GM18873 (cell line): Measurements from ENCODE around the gene PPM1H.
"Not testable (repeated sequence)": the region's sequence is repeated elsewhere in the genome, so short reads cannot be mapped to it uniquely, and the experiment has no call there.

ENCODE experiments used
- ATAC-seq: cut with Tn5 transposase; IDR thresholded peaks from one replicate; pipeline ENCODE4 v1.9.1; 2021; ENCODE audit warnings: mild to moderate bottlenecking, moderate library complexity, moderate number of reproducible peaks; ENCODE audit not compliant: unreplicated experiment, low FRiP score

The PPM1H gene

DNA sequence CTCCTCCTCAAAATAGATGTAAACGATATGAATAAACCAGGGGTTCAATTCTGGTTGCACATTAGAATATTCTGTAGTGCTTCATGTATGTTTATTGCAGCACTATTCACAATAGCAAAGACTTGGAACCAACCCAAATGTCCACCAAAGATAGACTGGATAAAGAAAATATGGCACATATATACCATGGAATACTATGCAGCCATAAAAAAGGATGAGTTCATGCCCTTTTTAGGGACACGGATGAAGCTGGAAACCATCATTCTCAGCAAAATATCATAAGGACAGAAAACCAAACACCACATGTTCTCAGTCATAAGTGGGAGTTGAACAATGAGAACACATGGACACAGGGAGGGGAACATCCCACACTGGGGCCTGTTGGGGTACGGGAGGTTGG lies 55.7 kb downstream of the PPM1H start:
- ATAC-seq: not testable (repeated sequence)

GRCh38 chr12:62878211-62878610 lies 56.7 kb downstream of the PPM1H start:
- no peak for ATAC-seq

DNA sequence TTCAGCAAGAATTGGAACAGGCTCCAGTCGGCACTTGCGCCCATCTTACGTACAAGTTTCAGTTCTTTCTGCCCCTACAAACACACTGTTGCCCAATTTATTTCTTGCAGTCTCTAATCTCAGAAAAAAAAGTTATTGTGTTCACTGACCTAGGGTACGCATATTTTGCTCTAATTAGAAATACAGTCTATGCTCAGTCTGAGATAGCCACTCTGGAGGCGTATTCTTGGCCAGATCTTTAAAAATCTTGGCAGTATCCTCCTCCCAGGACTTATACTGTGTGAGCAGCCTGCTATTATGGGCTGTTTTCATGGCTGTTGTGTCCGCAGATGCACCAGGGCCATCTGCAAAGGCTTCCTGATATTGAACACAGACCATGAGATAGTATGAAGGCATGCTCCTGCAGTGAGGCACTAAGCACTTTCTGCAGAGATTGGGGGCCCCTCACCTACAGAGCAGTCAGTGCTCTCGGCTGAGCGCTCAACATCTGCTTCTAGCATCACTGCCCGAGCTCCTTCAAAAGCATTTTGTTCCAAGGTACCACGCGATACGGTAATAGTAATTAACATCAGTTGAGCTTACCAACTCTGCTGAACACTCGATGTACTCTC lies 57.9 kb downstream of the PPM1H start:
- ATAC-seq: no peak

GRCh38 chr12:62873826-62874448 lies 61.0 kb downstream of the PPM1H start:
- ATAC-seq: no peak

DNA sequence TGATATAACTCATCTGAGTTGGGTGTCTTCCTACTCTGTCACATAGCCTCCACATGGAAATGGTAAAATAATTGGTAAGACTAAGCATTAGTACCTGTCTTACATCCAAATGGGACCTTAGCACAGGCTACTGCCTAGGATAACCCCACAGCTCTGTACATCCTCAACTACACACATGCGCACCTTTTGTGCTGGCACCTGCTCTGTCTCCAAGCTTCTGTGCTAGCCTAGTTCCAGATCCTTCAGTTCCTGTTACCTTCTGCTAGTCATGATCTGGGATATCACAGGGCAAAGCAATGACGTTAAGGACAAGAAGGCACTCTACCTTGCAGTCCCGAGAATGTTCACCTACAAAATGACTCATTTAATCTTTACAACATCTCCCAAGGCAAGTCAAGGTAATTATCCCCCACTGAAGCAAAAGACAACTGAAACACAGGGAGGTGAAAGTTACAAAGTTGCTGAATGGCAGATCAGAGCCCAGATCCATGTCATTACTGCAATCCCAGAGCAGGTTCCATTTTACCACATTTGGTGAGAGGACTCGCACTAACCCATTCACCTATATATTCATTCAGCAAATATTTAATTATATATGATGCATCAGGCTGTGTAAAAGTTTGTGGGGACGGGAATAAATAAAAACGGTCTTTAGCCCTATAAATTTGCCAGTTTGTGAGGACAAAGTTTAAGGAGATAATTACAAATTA lies 61.7 kb downstream of the PPM1H start:
- ATAC-seq: no peak

GRCh38 chr12:62868820-62869219 lies 66.1 kb downstream of the PPM1H start:
- ATAC-seq: no peak

GRCh38 chr12:62866451-62867082 lies 68.4 kb downstream of the PPM1H start:
- no peak for ATAC-seq

DNA sequence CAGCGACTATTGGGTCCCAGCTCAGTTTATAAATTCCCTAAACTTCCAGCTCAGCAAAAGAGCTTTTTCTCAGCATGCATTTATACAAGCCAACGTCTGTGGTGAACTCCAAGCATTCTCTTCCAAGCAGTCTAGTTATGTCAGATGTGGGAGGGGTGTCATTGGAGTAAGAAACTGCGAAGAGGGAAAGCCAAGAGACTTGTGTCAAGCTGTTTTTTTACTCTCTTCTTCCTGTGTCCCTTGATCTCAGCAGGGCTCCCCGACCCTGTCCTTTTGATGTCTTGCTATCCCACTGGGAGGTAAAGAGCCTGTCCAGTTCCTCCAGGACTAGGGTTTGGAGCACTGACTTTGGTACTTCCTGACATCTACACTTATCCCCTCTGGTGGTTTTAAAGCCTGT lies 69.0 kb downstream of the PPM1H start:
- no peak for ATAC-seq

- ATAC-seq: no peak
Measured at GRCh38 chr12:62865065-62865464, 69.9 kb downstream of the PPM1H start.

DNA sequence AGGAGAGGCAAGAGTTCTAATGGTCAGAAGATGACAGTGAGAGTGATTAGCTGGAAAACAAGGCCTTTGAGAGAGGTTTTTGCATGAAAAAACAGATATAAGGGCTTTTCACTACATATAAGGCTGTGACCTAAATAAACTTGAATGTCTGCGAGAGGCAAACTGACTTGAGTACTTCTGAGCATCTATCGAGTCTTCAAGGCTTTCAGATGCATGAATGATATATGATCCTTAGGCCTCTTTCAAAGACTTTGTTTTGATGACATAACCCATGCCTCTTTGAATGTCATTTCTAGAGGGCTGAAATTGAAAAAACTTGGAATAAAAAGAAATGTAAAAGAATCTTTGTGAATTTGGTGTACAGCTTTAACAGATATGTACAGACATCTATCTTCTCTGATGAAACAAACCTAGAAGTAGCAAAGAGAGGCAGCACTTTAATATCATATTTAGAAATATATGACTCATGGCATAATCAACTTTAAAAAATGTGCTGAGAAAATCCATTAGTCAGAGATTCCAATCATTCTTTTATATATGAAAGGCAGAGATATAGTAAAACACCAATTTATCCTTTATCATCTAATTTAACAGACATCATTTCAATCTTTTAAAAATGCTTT lies 72.6 kb downstream of the PPM1H start:
- no peak for ATAC-seq

GRCh38 chr12:62861586-62861985 lies 73.4 kb downstream of the PPM1H start:
- ATAC-seq: no peak

DNA sequence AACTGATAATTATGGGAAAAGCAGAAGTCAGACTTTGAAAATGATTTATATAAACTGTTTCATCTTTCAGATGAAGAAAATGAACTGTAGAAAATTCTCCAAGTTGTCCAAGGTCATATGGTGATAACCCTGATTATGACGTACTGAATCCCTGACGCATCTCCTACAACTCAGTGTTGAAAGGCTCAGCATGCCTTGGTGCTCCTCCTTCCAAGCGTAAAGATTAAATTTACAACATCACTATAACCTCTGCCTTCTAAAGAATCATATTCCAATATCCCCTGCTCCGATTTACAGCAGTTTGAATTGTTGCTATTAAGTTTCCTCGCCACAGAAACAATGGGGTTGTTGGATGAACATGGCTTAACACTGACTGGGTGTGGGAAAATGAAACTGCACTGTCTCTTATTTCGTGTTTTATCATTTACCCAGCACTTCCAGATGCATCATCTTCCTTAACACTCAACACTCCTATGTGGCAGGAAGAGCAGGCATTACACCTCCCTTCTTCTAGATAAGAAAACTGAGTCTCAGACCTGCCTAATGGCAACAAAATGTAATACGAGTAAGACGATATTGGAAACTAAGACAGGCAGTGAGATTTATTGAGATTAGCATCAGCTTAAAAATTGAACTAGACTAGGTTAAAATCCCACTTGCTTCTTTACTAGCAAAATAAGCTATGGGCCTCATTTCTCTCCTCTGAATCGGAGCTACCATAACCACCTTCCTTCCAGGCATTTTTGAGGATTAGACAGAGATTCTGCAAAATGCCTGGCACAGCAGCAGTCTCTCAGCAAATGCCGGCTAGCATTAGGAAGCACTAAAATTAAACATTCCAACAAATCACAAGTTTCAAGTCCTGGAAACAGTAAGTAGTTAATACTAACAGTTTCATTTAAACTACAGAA lies 74.2 kb downstream of the PPM1H start:
- ATAC-seq: no peak

GRCh38 chr12:62860020-62860419 lies 74.9 kb downstream of the PPM1H start:
- no peak for ATAC-seq

- ATAC-seq: no peak
Measured at GRCh38 chr12:62859321-62859737, 75.6 kb downstream of the PPM1H start.

GRCh38 chr12:62856454-62856853 lies 78.5 kb downstream of the PPM1H start:
- no peak for ATAC-seq

GRCh38 chr12:62854024-62854423 lies 80.9 kb downstream of the PPM1H start:
- ATAC-seq: no peak

DNA sequence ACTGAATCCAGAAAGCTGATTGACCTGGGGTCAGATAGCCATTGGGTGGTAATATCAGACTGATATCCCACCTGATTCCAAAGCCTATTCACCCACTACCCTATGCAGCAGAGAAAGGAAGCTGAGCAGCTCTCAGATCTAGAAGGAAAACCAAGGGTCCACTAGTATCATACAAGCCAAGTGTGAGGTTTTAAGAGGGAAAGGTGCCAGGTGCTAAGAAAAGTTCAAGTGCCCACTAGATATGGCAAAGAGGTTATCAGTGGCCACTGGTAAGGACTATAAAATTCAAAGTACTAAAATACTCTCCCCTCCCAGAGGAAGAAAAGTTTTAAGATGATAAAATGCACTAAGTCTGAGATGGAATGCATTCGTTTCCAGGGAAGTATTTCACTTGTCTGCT lies 85.6 kb downstream of the PPM1H start:
- no peak for ATAC-seq

DNA sequence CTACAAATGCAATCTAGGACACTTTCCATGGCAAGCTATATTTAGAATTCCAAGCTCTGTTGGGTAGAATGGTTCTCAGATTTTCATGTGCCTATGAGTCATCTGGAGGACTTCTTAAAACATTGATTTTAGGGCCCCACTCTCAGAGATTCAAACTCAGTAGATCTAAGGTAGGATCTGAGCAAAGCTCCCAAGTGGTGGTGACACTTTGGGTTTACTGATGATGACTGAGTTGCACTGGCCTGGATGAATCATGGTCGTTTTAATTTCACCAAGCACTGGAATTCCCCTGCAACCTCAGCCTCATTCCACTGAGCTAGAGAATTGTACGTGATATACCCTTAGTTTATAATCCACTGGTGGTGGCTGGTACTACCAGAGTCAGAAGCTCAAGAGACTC lies 86.5 kb downstream of the PPM1H start:
- no peak for ATAC-seq

DNA sequence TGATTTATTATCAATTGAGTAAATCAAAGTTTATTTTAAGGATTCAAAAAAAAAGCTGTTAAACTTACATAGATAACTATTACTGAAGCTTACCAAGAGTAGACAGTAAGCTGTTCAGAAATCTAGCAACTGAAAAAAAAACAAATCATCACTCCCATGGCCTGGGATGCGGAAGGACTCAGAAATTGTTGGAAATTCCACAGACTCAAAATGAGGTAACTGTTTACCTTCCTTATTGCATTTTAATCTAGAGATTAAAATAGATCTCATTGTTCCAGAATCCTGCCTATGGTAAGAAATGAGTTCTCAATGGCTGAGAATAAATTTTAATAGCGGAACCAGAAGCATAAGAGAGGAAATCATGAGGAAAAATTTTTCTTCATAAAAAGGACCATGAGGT lies 87.2 kb downstream of the PPM1H start:
- ATAC-seq: no peak

GRCh38 chr12:62846491-62846890 lies 88.5 kb downstream of the PPM1H start:
- ATAC-seq: no peak
